Hematopoietic multipotent progenitor cell treated with erythropoietin and hydrocortisone succinate and interleukin-3 and kit ligand, for 8 days (in vitro differentiated cells): ENCODE data around the gene LCT.

Experiments used
- DNase-seq: peaks from one replicate; pipeline ENCODE4 v3.0.0-alpha.2; 2015

LCT gene

GRCh38 chr2:135741043-135741394, 96.0 kb downstream of the LCT start:
- no peak for DNase-seq

DNA sequence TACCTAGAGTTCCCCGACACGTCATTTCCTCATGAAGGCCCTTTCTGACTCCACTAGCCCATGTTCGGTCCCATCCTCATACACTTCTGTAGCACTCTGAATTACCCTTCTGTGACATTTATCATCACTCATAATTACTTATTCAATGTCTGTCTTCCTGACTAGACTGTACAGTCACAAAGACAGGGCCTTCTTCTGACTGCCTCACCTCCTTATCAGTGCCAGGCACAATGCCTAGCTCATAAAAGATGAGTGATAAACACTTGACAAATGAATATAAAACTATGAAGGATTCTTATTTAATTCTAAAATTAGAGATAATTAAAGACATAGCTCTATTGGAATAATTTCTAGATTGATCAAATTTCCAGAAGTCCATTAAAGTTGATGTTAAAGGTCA, 96.8 kb downstream of the LCT start:
- peak; percentile 77 for DNase-seq
